Endothelial cell of umbilical vein (primary cell): ENCODE measurements around the gene AGO4. TPM values are rescaled to one million over a fixed set of nuclear protein-coding genes. Genes with fewer than 3 reads are reported as not detected.

Experiments used
- BruUV-seq: library from RNA; stranded (reverse); fragments of 400-500 nt; replicated peaks from 2 replicates; lab custom pipeline; 2021; lab: Mats Ljungman, UMichigan
- CTCF ChIA-PET: fragments of 300-600, 350-600 bp; sonication (Branson Sonifier 250); formaldehyde crosslinking; loops from one replicate; lab custom pipeline; 2021; ENCODE audit warnings: antibody characterized with exemption, inconsistent platforms; lab: Charles Lee
- POLR2A ChIA-PET: fragments of 300-600, 350-600 bp; sonication (Branson Sonifier 250); formaldehyde crosslinking; loops from one replicate; lab custom pipeline; 2021; ENCODE audit warnings: antibody characterized with exemption, inconsistent platforms; lab: Charles Lee
- DNase-seq: peaks from one replicate; pipeline ENCODE4 v3.0.0-alpha.2; 2011; ENCODE audit warnings: low read depth, low spot score
- FAIRE-seq: peaks from 2 replicates; lab custom pipeline; 2011; peaks lifted over from hg19 to GRCh38; lab: Jason Lieb, UNC
- H2AFZ ChIP-seq: 2 replicates; pipeline ENCODE4 v1.6.0; 2012; ENCODE audit warnings: low read depth, low read length, control low read depth, inconsistent platforms
- H3K27ac ChIP-seq: 2 replicates; pipeline ENCODE4 v1.5.1; 2011; ENCODE audit warnings: low read depth, mild to moderate bottlenecking, control low read depth, low read length, moderate library complexity; ENCODE audit not compliant: insufficient read depth
- H3K27me3 ChIP-seq, 2 experiments: 2 replicates each; pipeline versions ENCODE4 v1.6.0 to v1.6.1; 2011; ENCODE audit warnings: low read length in 2 of 2, mixed read lengths in 1 of 2; ENCODE audit not compliant: control insufficient read depth in 2 of 2, insufficient read depth in 2 of 2
- H3K36me3 ChIP-seq, 2 experiments: 2 replicates in 1 of 2; 3 replicates in 1 of 2; pipeline ENCODE4 v1.5.1; 2011; ENCODE audit warnings: low read length in 2 of 2, mild to moderate bottlenecking in 1 of 2, moderate library complexity in 1 of 2; ENCODE audit not compliant: control insufficient read depth in 2 of 2, insufficient read depth in 2 of 2; ENCODE audit errors: extremely low read depth in 1 of 2
- H3K4me1 ChIP-seq: 3 replicates; pipeline ENCODE4 v1.5.1; 2011; ENCODE audit warnings: mild to moderate bottlenecking, low read length; ENCODE audit not compliant: control insufficient read depth, insufficient read depth; ENCODE audit errors: extremely low read depth
- H3K4me2 ChIP-seq: 2 replicates; pipeline ENCODE4 v1.6.1; 2011; ENCODE audit warnings: low read length, control low read depth, mixed read lengths; ENCODE audit not compliant: insufficient read depth
- H3K4me3 ChIP-seq, 3 experiments: fragments of 200-600 bp in 1 of 3; sonication (generic), shearing (Covaris generic) in 1 of 3; replicated peaks in 1 of 3; 2 replicates each; pipeline ENCODE4 v1.5.1; 2011 to 2016; ENCODE audit warnings: control low read depth in 3 of 3, low read length in 3 of 3, mild to moderate bottlenecking in 2 of 3, inconsistent platforms in 1 of 3, low read depth in 1 of 3, moderate library complexity in 1 of 3; ENCODE audit not compliant: insufficient read depth in 1 of 3
- H3K79me2 ChIP-seq: 2 replicates; pipeline ENCODE4 v1.6.0; 2012; ENCODE audit warnings: low read length, inconsistent platforms; ENCODE audit not compliant: control insufficient read depth, insufficient read depth
- H3K9ac ChIP-seq: replicated peaks from 2 replicates; pipeline ENCODE3; 2011; ENCODE audit warnings: low read length, control low read depth; ENCODE audit not compliant: insufficient read depth; ENCODE audit errors: extremely low read depth
- H3K9me1 ChIP-seq: replicated peaks from 3 replicates; pipeline ENCODE4 v1.6.0; 2011; ENCODE audit warnings: mild to moderate bottlenecking, low read length; ENCODE audit not compliant: control insufficient read depth, insufficient read depth; ENCODE audit errors: extremely low read depth
- H3K9me3 ChIP-seq: replicated peaks from 2 replicates; pipeline ENCODE4 v1.5.1; 2012; ENCODE audit warnings: low read length, inconsistent platforms; ENCODE audit not compliant: control insufficient read depth, insufficient read depth
- H4K20me1 ChIP-seq: replicated peaks from 2 replicates; pipeline ENCODE3; 2011; ENCODE audit warnings: mild to moderate bottlenecking, low read length; ENCODE audit not compliant: control insufficient read depth, insufficient read depth; ENCODE audit errors: extremely low read depth
- EZH2 ChIP-seq: IDR thresholded peaks from 2 replicates; pipeline ENCODE4 v1.6.1; 2012; ENCODE audit warnings: borderline replicate concordance, low read depth, mild to moderate bottlenecking, moderate library complexity, low read length, inconsistent platforms; ENCODE audit not compliant: severe bottlenecking
- FOS ChIP-seq: IDR thresholded peaks from 2 replicates; pipeline ENCODE4 v1.6.1; 2011; ENCODE audit warnings: mild to moderate bottlenecking, low read length, moderate library complexity, borderline replicate concordance; ENCODE audit not compliant: insufficient read depth
- GATA2 ChIP-seq: IDR thresholded peaks from 2 replicates; pipeline ENCODE4 v1.7.0; 2011; ENCODE audit warnings: low read depth, mild to moderate bottlenecking, moderate library complexity, mixed read lengths, low read length; ENCODE audit not compliant: insufficient read length, insufficient read depth
- JUN ChIP-seq: IDR thresholded peaks from 2 replicates; pipeline ENCODE4 v1.6.1; 2011; ENCODE audit warnings: borderline replicate concordance, low read depth; ENCODE audit not compliant: insufficient read length, insufficient read depth
- MYC ChIP-seq: IDR thresholded peaks from one replicate; pipeline ENCODE4 v1.6.1; 2011; ENCODE audit warnings: mild to moderate bottlenecking, low read depth, low read length
- POLR2A ChIP-seq: IDR thresholded peaks from 2 replicates; pipeline ENCODE4 v1.6.1; 2012; ENCODE audit warnings: low read depth, mild to moderate bottlenecking, control low read depth, low read length
- POLR2AphosphoS5 ChIP-seq: IDR thresholded peaks from 2 replicates; pipeline ENCODE4 v1.6.1; 2012; ENCODE audit warnings: low read depth, mild to moderate bottlenecking, control low read depth, low read length, moderate library complexity; ENCODE audit not compliant: insufficient read depth
- dilution Hi-C: fragments of 300-500 bp; cut with MboI; formaldehyde crosslinking; loops from one replicate; pipeline ENCODE4 v1.15.0; 2019; ENCODE audit warnings: low sequenced_read_pairs; ENCODE audit not compliant: extremely low pct_ligation_motif_present
- intact Hi-C: fragments of 100-400 bp; cut with micrococcal nuclease; formaldehyde crosslinking; loops from one replicate; pipeline ENCODE4 v1.10.0; 2022
- polyA plus RNA-seq, 4 experiments: library from polyadenylated mRNA; depleted of rRNA in 3 of 4; stranded (reverse) in 3 of 4; unstranded in 1 of 4; fragments of >200 nt; gene quantifications; 2 replicates each; pipeline versions ENCODE4 v1.2.1 to v1.2.3, GENCODE V29; 2011 to 2012; ENCODE audit warnings: missing spikeins in 1 of 4
- total RNA-seq: library from RNA; stranded (reverse); gene quantifications from 2 replicates; pipeline ENCODE4 v1.2.3, GENCODE V29; 2021
- TF ChIP-seq, protein P1 (sequence below): IDR thresholded peaks from 2 replicates; pipeline ENCODE4 v1.6.1; 2011; ENCODE audit not compliant: insufficient read depth, insufficient read length
- TF ChIP-seq, protein P2 (sequence below), 2 donors: IDR thresholded peaks; 1 replicate in 1 of 2; 2 replicates in 1 of 2; pipeline ENCODE4 v1.5.1; 2011; ENCODE audit warnings: low read length in 2 of 2, mild to moderate bottlenecking in 2 of 2, moderate library complexity in 2 of 2, control low read depth in 1 of 2, inconsistent platforms in 1 of 2, low read depth in 1 of 2; ENCODE audit not compliant: insufficient read depth in 1 of 2; ENCODE audit errors: extremely low read depth in 1 of 2

The AGO4 gene
- total and polyA plus RNA-seq, 2 donors (not counting 3 experiments of a cell fraction or from before 2014, with no cell fraction given), result 11.1 to 19.8 TPM

DNA sequence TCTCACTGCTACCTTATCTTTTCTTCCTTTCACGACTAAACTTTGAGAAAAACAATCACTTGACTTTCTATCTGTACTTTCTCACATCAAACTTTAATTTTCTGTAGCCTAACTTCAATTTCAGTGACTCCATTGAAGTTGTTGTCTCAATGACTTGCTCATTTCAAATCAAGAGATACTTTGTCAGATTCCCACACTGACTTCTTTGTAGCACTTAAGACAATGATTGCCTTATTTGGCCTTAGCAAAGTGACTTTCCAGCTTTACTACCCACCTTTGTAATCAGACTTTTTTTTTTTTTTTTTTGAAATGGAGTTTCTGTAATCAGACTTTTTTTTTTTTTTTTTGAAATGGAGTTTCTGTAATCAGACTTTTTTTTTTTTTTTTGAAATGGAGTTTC, 37.0 kb downstream of the AGO4 start:
- TF ChIP-seq MYC (no peak), GATA2 (no peak), EZH2 (no peak), FOS (no peak), POLR2AphosphoS5 (no peak), POLR2A (no peak), JUN (no peak)
- TF ChIP-seq, protein P1, sequence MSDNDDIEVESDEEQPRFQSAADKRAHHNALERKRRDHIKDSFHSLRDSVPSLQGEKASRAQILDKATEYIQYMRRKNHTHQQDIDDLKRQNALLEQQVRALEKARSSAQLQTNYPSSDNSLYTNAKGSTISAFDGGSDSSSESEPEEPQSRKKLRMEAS, result no peak
- TF ChIP-seq, protein P2, sequence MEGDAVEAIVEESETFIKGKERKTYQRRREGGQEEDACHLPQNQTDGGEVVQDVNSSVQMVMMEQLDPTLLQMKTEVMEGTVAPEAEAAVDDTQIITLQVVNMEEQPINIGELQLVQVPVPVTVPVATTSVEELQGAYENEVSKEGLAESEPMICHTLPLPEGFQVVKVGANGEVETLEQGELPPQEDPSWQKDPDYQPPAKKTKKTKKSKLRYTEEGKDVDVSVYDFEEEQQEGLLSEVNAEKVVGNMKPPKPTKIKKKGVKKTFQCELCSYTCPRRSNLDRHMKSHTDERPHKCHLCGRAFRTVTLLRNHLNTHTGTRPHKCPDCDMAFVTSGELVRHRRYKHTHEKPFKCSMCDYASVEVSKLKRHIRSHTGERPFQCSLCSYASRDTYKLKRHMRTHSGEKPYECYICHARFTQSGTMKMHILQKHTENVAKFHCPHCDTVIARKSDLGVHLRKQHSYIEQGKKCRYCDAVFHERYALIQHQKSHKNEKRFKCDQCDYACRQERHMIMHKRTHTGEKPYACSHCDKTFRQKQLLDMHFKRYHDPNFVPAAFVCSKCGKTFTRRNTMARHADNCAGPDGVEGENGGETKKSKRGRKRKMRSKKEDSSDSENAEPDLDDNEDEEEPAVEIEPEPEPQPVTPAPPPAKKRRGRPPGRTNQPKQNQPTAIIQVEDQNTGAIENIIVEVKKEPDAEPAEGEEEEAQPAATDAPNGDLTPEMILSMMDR (IDR thresholded peaks at IDR 0.05; ENCODE audit: extremely low read depth in 1 of 2, insufficient read depth in 1 of 2, low read depth in 1 of 2, low read length in 2 of 2), result no peak
- dilution Hi-C loops (no loop called here), intact Hi-C loops (no loop called here)
- no peak overlapping the region for H2AFZ ChIP-seq
- peaks cover 4% of the 10 kb centered on the region for H3K4me1 ChIP-seq
- H3K4me3 ChIP-seq, result no peak overlapping the region
- no peak for DNase-seq
- no peaks in the 10 kb centered on the region for H3K9me3 ChIP-seq
- POLR2A ChIA-PET, result no interaction called here
- H3K36me3 ChIP-seq, result peaks cover 6 to 9% of the 10 kb centered on the region in 2 experiments
- no peaks in the 10 kb centered on the region for H3K9me1 ChIP-seq
- no peaks in the 10 kb centered on the region for H4K20me1 ChIP-seq
- no peak overlapping the region for H3K4me2 ChIP-seq
- no peak overlapping the region for H3K27ac ChIP-seq
- CTCF ChIA-PET, result interaction anchor here (0.7 kb wide), 1 partner anchor 17 kb away, joined by 3 read pairs; no protein-coding TSS in a partner anchor
- no peaks in the 10 kb centered on the region for H3K79me2 ChIP-seq
- BruUV-seq, result no TSS peak
- no peaks in the 10 kb centered on the region for H3K27me3 ChIP-seq
- no peak overlapping the region for H3K9ac ChIP-seq
- FAIRE-seq, result no peak
